ENCODE measurements around the gene ATP9B.

The ATP9B gene

GRCh38 chr18:79355433-79356335 lies 286.5 kb downstream of the ATP9B start:
- no peak for TF ChIP-seq ZNF274 (IDR thresholded peaks at IDR 0.05; ENCODE audit: low read depth, low read length)
- H3K4me3 ChIP-seq (ENCODE audit: low read length): no peak overlapping the region

- H3K4me3 ChIP-seq (ENCODE audit: low read length): no peak overlapping the region
- TF ChIP-seq ZNF274 (IDR thresholded peaks at IDR 0.05; ENCODE audit: low read depth, low read length): no peak
Measured at GRCh38 chr18:79356435-79356834, 287.2 kb downstream of the ATP9B start.

GRCh38 chr18:79360933-79361332 lies 291.7 kb downstream of the ATP9B start:
- H3K4me3 ChIP-seq (ENCODE audit: low read length): no peak overlapping the region
- TF ChIP-seq ZNF274 (IDR thresholded peaks at IDR 0.05; ENCODE audit: low read depth, low read length): no peak

- no peak overlapping the region for H3K4me3 ChIP-seq (ENCODE audit: low read length)
- no peak for TF ChIP-seq ZNF274 (IDR thresholded peaks at IDR 0.05; ENCODE audit: low read depth, low read length)
Measured at GRCh38 chr18:79361766-79362522, 292.8 kb downstream of the ATP9B start.

GRCh38 chr18:79365701-79366100 lies 296.5 kb downstream of the ATP9B start:
- no peak overlapping the region for H3K4me3 ChIP-seq (ENCODE audit: low read length)
- TF ChIP-seq ZNF274 (IDR thresholded peaks at IDR 0.05; ENCODE audit: low read depth, low read length): no peak

- TF ChIP-seq ZNF274 (IDR thresholded peaks at IDR 0.05; ENCODE audit: low read depth, low read length): no peak
- no peak overlapping the region for H3K4me3 ChIP-seq (ENCODE audit: low read length)
Measured at GRCh38 chr18:79366177-79367094, 297.2 kb downstream of the ATP9B start.

GRCh38 chr18:79367480-79367879 lies 298.3 kb downstream of the ATP9B start:
- TF ChIP-seq ZNF274 (IDR thresholded peaks at IDR 0.05; ENCODE audit: low read depth, low read length): no peak
- no peak overlapping the region for H3K4me3 ChIP-seq (ENCODE audit: low read length)

GRCh38 chr18:79367989-79368388 lies 298.8 kb downstream of the ATP9B start:
- H3K4me3 ChIP-seq (ENCODE audit: low read length): no peak overlapping the region
- TF ChIP-seq ZNF274 (IDR thresholded peaks at IDR 0.05; ENCODE audit: low read depth, low read length): no peak

GRCh38 chr18:79368681-79369080 lies 299.5 kb downstream of the ATP9B start:
- H3K4me3 ChIP-seq (ENCODE audit: low read length): no peak overlapping the region
- TF ChIP-seq ZNF274 (IDR thresholded peaks at IDR 0.05; ENCODE audit: low read depth, low read length): no peak

GRCh38 chr18:79371561-79372121 lies 302.4 kb downstream of the ATP9B start:
- no peak for TF ChIP-seq ZNF274 (IDR thresholded peaks at IDR 0.05; ENCODE audit: low read depth, low read length)
- H3K4me3 ChIP-seq (ENCODE audit: low read length): no peak overlapping the region

GRCh38 chr18:79372461-79372860 lies 303.3 kb downstream of the ATP9B start:
- no peak overlapping the region for H3K4me3 ChIP-seq (ENCODE audit: low read length)
- no peak for TF ChIP-seq ZNF274 (IDR thresholded peaks at IDR 0.05; ENCODE audit: low read depth, low read length)

- H3K4me3 ChIP-seq (ENCODE audit: low read length): no peak overlapping the region
Measured at GRCh38 chr18:79372991-79373390, 303.8 kb downstream of the ATP9B start.

GRCh38 chr18:79373736-79374135 lies 304.5 kb downstream of the ATP9B start:
- TF ChIP-seq ZNF274 (IDR thresholded peaks at IDR 0.05; ENCODE audit: low read depth, low read length): no peak
- H3K4me3 ChIP-seq (ENCODE audit: low read length): no peak overlapping the region

More at GRCh38 chr18:79372991-79373390, 303.8 kb downstream of the ATP9B start:
- TF ChIP-seq ZNF274 (IDR thresholded peaks at IDR 0.05; ENCODE audit: low read depth, low read length): no peak

Data from GM08714 (cell line).